Measurements from ENCODE around the gene MAP1LC3C. TPM values are rescaled to one million over a fixed set of nuclear protein-coding genes. Genes with fewer than 3 reads are reported as not detected.

MAP1LC3C gene
- total and polyA plus RNA-seq, 2 experiments from 2014 or later, result 0.27 to 0.45 TPM

- Histone ChIP-seq H3K4me3 (no peak overlapping the region), H3K27me3 (no peaks in the 10 kb centered on the region), H3K79me2 (no peaks in the 10 kb centered on the region), H3K9me3 (ENCODE audit: low read depth) (no peaks in the 10 kb centered on the region), H4K20me1 (ENCODE audit: insufficient read depth, poor library complexity, severe bottlenecking) (no peaks in the 10 kb centered on the region), H3K27ac (no peak overlapping the region), H3K4me1 (ENCODE audit: insufficient read depth) (no peaks in the 10 kb centered on the region), H3K36me3 (replicated peaks; ENCODE audit: insufficient read depth, low read depth) (no peaks in the 10 kb centered on the region), H3K9me2 (replicated peaks; ENCODE audit: insufficient read depth) (no peaks in the 10 kb centered on the region), H2AFZ (no peak overlapping the region), H3K4me2 (no peak overlapping the region)
- WGBS (ENCODE audit: low lambda C conversion rate, missing lambda C conversion rate), result 85% methylated on average over 6 of the region's 6 CpGs
- TF ChIP-seq EZH2phosphoT487 (IDR thresholded peaks at IDR 0.05; ENCODE audit: low read depth, severe bottlenecking, unreplicated experiment), result no peak
- no peak for TF ChIP-seq EZH2 (IDR thresholded peaks at IDR 0.05; ENCODE audit: borderline replicate concordance)
- no peak for TF ChIP-seq CTCF (IDR thresholded peaks at IDR 0.05; ENCODE audit: poor library complexity)
- no peak for DNase-seq (ENCODE audit: low spot score)
Observed at GRCh38 chr1:241947354-241947753, 51.5 kb downstream of the MAP1LC3C start.

Other genes with a start within 250 kb of the MAP1LC3C start
- gene EXO1, start 150.9 kb downstream of the MAP1LC3C start, total RNA-seq, result 1.6 and 5.0 TPM in 2 replicates
- 1.00 and 3.1 TPM in 2 replicates for gene EXO1, start 150.9 kb downstream of the MAP1LC3C start, polyA plus RNA-seq
- not detected in 2 replicates for gene BECN2, start 41.3 kb downstream of the MAP1LC3C start, total RNA-seq
- gene BECN2, start 41.3 kb downstream of the MAP1LC3C start, polyA plus RNA-seq, result not detected in 2 replicates

All from hepatocyte (in vitro differentiated cells).